Islet precursor cell (in vitro differentiated cells): Measurements from ENCODE around the gene OPHN1.
"Not testable (repeated sequence)": the region's sequence is repeated elsewhere in the genome, so short reads cannot be mapped to it uniquely, and the experiment has no call there.

Experiments used
- DNase-seq: peaks from one replicate; pipeline ENCODE4 v3.0.0-alpha.2; 2018

The OPHN1 gene

DNA sequence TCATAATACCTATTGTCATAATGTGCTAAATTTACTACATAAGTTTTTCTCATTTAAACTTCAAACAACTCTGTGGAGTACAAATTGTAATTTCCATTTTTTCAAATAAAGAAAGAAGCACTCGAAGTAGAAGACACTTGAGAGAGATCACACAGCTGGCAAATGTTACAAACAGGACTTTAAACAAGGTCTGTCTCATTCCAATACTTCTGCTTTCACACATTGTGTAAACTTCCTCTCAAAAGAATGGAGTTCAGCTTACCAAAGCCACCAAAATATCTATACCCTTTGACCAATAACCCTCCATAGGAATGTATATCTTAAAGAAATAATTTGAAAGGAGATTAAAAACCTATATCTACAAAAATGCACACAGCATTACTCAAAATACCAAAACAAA lies 88.3 kb downstream of the OPHN1 start:
- DNase-seq = no peak

DNA sequence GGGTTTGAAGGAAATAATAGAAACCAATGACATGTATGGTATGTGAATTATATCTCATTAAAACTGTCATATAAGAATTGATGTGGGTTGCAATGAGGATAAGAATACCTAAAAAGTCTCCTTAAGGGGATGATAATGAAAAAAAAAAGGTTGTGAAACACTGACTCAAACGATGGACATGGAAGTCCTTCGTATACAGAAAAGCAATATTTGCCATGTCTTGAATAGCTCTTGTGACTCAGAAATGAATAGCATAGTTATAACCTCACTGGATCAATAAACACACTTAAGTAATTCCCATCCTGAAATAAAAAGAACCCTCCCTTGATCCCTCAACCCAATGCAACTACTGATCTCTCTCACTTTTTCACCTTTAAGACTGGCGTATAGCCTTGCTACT lies 89.7 kb downstream of the OPHN1 start:
- DNase-seq = no peak

DNA sequence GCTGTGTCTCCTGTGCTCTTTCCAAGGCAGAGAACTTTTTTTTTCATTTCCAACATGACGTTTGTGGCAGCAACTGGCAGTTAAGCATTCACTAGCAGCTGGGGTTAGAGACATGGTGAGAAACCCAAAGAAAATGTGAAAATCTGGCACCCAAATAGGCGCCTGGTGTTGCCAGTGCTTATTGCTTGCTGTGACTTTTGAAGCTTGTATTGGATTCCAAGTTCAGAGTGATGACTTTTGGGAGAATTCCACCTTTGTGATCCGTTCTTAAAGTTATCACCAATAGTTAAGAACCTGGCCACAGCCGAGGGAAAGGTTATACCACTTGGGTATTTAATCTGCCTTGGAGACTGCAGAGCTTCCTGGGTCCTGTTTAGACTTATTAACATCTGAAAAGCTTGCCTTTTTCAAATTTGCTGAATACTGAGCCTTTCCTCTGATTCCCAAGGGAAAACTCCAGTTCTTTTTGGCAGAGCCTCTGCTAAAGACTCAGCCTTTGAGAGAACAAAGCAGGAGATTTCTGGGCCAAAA lies 101.0 kb downstream of the OPHN1 start:
- no peak for DNase-seq

DNA sequence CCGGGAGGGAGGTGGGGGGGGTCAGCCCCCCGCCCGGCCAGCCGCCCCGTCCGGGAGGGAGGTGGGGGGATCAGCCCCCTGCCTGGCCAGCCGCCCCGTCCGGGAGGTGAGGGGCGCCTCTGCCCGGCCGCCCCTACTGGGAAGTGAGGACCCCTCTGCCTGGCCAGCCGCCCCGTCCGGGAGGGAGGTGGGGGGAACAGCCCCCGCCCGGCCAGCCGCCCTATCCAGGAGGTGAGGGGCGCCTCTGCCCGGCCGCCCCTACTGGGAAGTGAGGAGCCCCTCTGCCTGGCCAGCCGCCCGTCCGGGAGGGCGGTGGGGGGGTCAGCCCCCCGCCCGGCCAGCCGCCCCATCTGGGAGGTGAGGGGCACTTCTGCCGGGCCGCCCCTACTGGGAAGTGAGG lies 106.5 kb downstream of the OPHN1 start:
- not testable (repeated sequence) for DNase-seq

DNA sequence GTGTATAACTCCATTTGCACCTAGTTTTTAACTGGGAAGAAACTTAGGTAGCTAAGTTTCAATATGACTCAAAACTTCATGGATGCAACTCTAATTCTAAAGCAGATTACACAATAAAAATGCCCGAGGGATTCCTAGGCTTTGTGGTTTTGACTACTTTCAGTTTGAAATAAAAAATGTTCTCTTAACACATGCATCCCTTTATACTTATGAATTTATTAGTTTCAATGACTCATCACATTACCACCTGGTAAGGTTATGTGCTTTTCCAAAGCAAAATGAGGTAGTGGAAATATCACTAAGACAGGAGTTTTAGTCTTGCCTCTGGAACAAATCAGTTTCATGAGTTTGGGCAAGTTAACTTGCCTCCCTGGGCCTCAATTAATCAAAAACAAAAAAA lies 125.5 kb downstream of the OPHN1 start:
- DNase-seq = no peak

DNA sequence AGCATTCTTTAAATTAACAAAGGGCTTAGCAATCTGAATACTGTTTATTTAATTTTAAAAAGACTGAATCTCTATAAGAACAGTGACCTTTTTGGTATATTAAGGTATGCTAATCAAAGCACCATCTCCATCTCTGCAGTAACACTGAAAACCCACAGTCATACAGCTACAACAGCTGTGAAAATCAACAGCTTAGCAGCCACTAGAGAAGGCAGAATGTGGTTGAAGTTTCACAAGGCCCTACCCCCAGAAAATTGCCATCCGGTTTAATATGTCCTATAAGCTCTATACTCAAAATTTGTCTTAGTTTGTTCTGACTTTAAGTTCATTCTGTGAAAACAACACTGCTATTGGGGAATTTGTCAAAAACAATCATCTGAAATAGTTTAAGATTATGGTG lies 128.7 kb downstream of the OPHN1 start:
- DNase-seq = no peak

DNA sequence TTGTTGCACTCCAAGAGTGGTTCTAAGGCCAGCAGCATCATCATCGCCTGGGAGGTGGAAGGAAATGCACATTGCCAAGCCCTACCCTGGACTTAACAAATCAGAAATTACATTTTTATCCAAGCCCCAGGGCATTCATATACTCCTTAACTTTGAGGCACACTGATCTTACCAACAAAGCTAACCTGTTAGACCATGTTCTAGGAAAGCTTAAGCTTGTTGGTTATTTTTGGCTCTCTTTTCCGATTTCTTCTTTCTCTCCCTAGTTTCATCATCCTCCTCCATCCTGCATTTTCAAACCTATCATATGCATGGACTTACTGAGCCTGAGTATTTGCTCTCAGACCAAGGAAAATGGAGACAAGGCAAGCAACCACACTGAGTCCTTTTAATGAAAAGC lies 133.4 kb downstream of the OPHN1 start:
- DNase-seq = no peak

DNA sequence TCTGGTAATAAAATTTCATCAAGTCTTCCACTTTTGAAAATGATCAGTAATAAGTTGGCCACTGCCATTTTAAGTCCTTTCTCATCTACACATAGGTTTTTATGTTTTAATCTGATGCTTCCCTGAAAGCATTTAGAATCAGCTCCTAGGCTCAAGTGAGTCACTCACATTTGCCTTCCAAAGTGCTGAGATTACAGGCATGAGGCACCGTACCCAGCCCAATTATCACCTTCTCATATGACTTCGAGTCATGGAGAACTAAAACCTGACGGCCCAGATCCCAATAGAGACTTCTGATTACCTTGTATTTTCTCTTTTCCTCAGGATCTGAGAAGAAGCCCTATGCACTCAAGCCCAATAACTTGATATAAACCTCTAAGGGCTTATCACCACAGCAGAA lies 140.8 kb downstream of the OPHN1 start:
- no peak for DNase-seq

DNA sequence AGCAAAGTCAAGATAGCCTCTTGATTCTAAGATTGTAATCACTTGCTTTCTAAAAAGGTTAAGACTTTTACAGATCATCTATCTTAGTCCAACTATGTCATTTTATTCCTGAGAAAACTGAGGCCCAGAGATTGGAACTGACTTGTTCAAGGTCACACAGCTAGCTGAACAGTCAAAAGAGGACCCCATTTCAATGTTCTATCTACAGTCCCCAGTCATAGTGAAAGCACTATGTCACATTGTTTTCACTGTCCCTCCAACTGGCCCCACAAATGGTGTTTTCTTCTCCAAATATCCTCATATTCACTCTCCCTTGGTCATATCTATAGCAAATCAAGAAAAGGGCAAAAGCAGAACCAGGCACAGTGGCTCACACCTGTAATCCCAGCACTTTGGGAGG lies 145.2 kb downstream of the OPHN1 start:
- DNase-seq = no peak

DNA sequence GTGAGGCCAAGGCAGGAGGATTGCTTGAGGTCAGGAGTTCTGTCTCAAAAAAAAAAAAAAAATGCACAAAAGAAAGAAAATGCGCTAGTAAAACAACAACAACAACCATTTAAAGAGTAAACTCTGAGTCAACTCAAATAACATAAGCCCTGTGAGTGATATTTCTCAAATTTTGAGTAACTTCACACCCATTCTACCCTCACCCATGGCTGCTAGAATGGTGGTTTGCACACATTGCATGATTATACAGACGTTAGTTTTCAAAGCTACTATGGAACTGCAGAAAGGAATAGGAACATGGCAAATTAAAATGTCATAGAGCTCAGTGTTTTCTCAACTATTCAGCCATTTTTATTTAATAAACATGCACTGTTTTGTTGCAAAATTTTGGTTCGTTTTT lies 145.9 kb downstream of the OPHN1 start:
- DNase-seq = no peak

DNA sequence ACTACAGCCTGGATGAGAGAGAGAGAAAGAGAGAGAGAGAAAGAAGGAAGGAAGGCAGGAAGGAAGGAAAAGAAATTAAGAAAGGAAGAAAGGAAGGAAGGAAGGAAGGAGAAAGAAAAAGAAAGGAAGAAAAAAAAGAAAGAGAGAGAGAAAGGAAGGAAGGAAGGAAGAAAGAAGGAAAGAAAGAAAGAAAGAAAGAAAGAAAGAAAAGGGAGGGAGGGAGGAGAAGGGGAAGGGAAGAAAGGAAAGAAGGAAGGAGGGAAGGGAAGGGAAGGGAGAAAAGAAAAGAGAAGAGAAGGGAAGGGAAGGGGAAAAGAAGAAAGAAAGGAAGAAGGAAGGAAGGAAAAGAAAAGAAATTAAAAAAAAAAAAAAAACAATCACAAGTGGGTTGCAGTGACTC lies 146.3 kb downstream of the OPHN1 start:
- DNase-seq = no peak

DNA sequence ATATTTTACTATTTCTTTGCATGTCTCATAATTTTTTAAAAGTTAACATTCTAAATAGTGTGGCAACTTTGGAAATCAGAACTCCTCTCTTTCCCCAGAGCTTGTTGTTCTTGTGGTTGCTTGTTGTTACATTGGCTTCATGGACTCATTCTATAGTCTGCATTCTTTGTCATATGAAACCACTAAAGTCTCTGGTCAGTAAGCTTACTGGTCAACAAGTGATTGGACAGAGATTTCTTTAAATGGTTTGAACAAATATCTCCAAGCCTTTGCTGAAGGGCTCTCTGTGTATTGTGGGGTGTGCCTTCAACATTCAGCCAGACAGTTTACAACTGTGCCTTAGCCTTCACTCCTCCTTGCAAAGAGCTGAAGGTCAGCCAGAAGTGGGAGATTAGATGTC lies 147.2 kb downstream of the OPHN1 start:
- no peak for DNase-seq

DNA sequence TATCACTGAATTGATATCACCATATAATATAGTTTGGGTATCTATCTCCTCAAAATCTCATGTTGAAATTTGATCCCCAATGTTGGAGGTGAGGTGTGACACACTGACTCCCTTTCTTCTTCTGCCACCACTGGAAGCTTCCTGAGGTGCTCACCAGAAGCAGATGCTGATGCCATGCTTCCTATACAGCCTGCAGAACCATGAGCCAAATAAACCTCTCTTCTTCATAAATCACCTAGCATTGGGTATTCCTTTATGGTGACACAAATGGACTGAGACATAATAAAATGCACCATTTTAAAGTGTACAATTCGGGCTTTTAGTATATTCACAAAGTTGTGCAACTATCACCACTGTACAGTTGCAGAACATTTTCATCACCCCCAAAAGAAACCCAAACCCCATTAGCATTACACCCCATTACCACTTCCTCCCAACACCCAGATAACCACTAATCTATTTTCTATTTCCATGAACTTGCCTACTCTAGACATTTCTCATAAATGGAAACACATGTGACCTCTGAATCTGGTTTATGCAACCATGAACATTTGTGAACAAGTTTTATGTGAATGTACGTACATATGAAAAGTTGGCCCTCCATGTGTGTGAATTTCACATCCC lies 148.9 kb downstream of the OPHN1 start:
- no peak for DNase-seq

DNA sequence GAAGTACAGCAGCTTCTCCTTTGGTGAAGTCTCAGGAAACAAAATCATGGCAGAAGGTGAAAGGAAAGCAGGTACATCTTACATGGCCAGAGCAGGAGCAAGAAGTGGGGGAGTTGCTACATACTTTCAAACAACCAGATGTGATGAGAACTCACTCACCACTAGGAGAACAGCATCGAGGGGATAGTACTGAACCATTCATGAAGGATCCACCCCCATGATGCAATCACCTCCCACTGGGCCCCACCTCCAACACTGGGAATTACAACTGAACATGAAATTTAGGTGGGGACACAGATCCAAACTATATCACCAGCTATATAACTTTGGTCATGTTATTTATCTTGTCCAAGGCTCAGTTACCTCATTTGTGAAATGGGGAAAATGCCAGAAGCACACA lies 159.4 kb downstream of the OPHN1 start:
- DNase-seq = no peak

DNA sequence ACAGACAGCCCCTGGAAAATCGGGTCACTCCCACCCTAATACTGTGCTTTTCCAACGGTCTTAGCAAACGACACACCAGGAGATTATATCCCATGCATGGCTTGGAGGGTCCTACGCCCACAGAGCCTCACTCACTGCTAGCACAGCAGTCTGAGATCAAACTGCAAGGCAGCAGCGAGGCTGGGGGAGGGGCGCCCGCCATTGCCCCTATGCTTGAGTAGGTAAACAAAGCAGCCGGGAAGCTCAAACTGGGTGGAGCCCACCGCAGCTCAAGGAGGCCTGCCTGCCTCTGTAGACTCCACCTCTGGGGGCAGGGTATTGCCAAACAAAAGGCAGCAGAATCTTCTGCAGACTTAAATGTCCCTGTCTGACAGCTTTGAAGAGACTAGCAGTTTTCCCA lies 168.5 kb downstream of the OPHN1 start:
- DNase-seq = not testable (repeated sequence)

DNA sequence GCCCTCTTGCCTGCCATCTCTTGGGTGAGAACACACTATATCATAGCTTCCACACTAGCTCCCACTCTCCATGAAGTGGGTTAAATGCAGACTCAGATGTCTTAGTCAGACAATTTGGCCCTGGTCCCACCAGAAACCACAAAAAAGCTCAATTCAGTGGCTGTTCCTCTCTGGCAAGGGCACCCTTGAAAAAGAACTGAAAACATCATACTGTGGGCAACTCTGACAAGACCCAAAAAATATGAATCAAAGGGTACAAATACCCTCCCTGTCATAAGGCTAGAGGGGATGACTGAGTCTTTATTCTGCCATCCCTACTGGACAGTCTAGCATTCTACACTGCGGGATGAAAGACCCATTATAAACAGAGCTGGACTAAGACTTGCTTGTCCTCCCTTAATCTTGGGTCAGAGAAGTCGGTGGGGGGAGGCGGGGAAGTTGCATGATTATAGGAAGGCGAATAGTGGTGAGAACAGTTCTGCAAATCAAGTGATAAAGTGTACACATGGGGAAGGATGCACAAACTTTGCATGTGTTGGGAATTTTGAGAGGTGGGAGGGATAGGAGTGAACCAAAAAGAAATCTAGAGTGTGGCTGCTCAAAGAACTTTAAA lies 172.1 kb downstream of the OPHN1 start:
- no peak for DNase-seq

DNA sequence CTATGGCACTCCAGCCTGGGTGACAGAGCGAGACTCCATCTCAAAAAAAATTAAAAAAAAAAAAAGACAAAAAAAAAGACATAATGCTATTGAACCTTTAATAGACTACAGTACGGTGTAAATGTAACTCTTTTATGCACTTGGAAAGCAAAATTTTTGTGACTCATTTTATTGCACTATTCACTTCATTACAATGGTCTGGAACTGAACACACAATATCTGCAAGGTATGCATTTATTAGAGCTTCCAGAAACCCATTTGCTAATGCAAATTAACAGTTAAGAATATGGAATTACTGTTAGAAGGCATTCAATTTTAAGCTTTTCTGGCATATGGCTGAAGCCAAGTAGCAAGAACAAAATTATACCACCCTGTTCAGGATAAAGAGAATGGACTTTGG lies 176.3 kb downstream of the OPHN1 start:
- no peak for DNase-seq

DNA sequence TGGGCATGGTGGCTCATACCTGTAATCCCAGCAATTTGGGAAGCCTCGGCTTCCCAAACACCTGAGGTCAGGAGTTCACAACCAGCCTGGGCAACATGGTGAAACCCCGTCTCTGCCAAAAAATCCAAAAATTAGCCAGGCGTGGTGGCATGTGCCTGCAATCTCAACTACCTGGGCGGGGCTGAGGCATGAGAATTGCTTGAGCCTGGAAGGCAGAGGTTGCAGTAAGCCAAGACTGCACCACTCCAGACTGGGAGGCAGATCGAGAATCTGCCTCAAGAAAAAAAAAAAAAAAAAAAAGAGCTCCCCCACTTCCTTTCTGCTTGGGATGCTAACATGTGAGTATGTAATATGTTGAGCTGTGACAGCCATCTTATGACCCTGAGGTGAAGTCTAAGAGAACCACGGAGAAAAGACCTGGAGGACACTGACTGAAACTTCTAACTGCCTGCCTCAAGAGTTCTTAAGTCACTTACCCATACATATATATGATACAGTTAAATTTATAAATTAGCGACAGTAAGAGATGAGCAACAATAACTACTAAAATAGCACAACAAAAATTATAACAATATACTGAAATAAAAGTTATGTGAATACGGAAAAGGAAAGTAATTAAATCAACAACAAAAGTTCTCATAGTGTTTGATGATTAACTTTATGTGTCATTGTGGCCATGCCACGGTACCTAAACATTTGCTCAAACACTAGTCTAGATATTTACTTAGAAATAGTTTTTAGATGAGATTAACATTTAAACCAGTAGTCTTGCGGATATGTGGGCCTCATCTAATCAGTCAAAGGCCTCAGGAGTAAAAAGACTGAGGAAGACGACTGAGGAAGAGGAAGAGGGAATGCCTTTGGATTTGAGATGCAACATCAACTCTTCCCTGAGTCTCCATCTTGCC lies 178.3 kb downstream of the OPHN1 start:
- DNase-seq = no peak

DNA sequence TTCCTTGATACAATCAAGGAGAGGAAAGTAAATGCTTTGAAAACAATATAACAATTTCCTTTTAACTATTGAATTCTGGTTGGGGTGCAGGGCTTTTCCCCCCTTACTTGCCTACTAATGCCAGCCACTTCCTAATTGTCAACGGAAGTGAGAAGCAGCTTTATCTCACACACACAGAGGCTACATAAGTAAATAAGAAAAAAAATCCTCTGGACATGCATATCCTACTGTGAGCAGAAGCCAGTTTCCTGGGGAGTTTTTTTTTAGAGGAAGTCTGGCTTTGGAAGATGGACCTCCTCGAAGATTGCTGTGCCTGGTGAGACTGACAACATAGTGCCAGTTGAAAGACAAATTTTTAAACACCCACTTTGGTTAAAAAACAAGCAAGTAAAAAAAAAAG lies 180.6 kb downstream of the OPHN1 start:
- DNase-seq = no peak

DNA sequence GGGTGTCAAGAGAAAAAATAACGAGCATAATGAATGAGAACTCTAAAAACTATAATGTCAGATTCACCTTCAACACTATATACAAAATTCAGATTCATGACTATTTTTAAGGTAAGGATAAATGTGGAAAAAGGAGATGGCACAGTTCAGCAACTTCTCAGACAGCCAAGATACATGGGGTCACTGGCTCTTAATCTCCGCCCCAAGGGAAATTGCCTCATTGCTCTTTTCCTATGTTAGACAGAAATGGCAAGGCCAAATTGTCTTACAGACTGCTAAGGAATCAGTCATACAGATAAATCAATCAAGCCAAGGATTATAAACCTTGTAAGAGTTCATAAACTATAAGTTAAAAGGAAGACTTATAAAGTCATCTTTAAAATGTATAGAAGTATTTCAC lies 183.4 kb downstream of the OPHN1 start:
- no peak for DNase-seq

DNA sequence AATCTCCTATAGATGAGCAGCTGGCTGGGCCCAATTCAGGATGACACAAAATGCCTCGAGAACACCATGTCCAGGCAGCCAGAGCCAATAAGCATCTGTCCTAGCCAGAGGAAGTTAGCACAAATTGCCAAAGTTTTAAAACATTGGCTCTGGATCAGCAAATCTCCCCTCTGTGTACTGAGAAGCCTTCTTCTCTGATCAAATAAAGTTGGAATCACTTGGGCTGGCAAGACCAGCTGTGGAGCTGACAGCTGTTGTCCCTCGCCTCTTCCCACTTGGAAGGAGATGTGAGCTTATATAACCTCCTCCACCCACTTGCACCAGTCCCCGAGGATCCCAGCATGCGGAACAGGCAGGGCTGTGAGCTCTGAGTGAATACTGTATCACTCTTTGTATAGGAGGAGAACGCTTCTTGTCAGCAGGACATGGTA lies 183.9 kb downstream of the OPHN1 start:
- DNase-seq = no peak

DNA sequence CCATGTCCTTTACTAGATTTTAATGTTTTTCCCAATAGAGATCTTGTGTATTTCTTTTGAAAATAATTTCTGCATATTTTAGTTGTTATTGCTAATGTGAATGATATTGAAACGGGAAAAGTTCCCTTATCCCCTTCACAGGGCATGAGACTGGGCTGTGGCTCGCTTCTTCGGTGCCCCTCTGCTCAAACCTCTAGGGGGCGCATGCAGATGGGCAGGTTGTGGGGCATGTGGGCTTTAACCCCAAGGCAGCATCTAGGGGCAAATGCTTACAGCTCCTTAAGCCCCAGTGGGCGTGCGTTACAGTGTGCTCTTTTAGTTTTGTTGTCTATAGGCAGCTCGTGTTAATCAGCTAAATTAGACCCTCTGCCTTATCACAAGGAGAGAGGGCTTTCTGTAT lies 194.7 kb downstream of the OPHN1 start:
- DNase-seq = peak; percentile 55

DNA sequence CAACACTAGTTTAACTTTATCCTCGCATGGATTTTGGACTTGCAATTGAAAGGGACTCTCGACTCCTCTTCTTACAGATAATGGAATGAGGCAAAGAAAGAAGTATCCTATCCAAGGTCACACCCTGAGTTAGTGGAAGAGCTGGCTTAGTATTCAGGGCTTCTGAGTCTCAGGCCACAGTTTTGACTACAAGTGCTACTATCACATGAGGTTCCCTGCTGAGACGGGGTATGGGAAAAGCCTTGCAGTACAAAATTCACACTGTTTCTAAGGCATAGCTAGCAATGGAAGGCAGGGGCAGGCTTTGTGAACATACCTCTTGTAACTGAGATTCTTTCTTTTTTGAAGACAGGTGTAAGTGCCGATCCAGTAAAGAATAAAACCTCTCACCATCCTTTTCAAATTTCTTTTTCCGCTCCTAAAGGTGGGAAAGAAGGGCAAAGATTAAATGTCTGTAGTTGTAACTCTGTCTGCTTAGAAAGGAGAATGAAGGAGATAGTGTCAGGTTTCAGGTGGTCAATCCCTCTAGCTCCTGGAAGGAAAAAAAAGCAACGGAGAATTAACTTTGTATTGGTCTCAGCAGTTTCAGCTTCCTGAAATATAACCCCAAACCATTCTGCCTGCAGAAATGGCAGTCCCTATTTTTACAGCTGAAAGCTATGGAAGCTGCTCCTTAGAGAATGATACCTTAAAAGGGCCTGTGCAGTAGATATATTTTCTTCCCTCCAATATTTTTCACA lies 199.0 kb downstream of the OPHN1 start:
- DNase-seq = no peak
